Activated CD4-positive, alpha-beta T cell treated with anti-CD3 and anti-CD28 coated beads, Interleukin-10, Interleukin-2, amounts not matched to agents 100 ng/mL and 50 ng/mL, durations not matched to agents 16 hours and 8 hours (primary cell): Measurements from ENCODE around the gene ADAMTSL2.

Source experiments
- DNase-seq: peaks from one replicate; pipeline ENCODE4 v3.0.0-alpha.2; 2020

Gene ADAMTSL2

GRCh38 chr9:133576875-133577736 lies 42.6 kb downstream of the ADAMTSL2 start:
- DNase-seq: no peak

GRCh38 chr9:133577737-133578112 lies 43.2 kb downstream of the ADAMTSL2 start:
- DNase-seq: no peak

- DNase-seq: no peak
Measured at GRCh38 chr9:133578524-133579441, 44.3 kb downstream of the ADAMTSL2 start.

- DNase-seq: no peak
Measured at GRCh38 chr9:133579601-133580418, 45.3 kb downstream of the ADAMTSL2 start.

- no peak for DNase-seq
Measured at GRCh38 chr9:133580419-133580738, 45.9 kb downstream of the ADAMTSL2 start.

DNA sequence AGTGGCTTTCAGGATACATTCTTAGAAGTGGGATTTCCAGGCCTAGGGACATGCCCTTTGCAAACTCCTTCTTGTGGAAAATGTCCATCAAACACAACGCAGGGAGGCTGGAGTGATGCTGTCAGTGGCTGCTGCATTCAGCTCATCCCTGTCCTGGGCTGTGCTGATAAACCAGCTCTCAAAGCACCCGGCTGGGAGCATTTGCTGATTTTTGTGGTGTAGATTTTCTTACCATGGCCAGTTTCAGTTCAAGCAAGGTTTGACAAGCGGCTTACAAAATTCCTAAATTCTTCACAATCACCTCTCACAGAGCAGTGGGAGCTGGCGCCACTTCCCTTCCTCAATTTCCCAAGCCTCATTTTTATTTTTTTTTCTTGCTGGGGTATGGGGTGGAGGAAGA lies 46.5 kb downstream of the ADAMTSL2 start:
- no peak for DNase-seq

- DNase-seq: no peak
Measured at GRCh38 chr9:133581513-133582343, 47.2 kb downstream of the ADAMTSL2 start.

GRCh38 chr9:133582501-133583045 lies 48.1 kb downstream of the ADAMTSL2 start:
- no peak for DNase-seq

- no peak for DNase-seq
Measured at GRCh38 chr9:133583111-133583510, 48.6 kb downstream of the ADAMTSL2 start.

- DNase-seq: no peak
Measured at GRCh38 chr9:133583586-133583985, 49.1 kb downstream of the ADAMTSL2 start.

DNA sequence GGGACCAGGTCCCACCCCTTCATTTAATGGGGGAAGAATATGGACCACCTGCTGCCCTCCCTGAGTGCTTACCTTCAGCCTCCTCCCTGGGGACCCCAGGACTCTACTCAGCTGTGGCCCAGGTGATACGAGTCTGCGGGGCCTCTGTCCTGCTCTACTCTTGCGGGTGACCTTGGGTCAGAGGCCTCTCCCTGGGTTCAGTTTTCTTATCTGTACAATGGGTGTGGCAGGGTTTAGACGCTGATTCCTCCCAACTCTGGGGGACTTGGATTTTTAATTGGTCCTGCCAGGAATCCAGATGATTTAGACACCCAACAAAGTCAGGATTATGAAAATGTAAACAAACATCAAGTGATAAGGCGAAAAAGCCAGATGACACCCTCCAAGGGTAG lies 49.7 kb downstream of the ADAMTSL2 start:
- no peak for DNase-seq

GRCh38 chr9:133584559-133585476 lies 50.3 kb downstream of the ADAMTSL2 start:
- DNase-seq: no peak

DNA sequence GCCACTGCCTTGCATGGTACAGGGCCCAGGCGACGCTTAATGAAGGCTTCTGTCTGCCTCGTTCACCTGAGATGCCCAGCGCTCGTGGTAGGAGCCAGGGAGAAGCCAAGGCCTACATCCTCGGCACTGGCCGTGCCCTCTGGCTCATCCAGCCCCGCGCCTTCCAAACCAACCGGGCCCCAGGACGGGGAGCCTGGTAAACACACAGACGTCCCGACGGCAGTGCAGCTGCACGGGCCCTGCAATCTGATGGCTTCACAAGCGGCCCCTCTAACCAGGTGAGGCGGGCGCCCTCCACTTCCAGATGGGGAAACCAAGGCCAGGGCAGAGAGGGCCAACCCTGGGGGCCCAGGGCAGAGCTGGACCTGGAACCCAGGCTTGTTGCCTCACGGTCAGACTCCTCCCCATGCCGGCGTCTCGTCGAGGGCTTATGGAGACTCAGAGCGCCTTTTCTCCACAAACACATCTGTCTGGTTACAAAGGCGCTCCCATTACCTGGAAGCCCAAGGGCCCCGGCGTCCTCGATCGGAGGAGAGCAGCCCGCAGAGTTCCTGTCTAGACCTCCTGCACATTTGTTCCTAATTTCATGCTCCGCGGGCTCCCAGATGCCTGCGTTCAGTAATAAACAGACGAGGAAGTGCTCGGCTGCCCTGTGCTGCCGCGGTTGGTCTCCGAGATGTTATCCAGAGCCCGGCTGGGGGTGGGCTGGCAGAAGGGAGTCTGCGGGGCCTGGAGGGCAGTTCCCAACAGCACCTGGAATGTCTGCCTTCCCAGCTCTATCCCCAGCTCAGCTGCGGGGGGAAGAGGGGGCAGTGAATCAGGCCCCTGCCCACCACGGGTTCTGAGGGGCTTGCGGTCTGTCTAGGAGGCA lies 51.2 kb downstream of the ADAMTSL2 start:
- no peak for DNase-seq

GRCh38 chr9:133587051-133587450 lies 52.5 kb downstream of the ADAMTSL2 start:
- no peak for DNase-seq

- no peak for DNase-seq
Measured at GRCh38 chr9:133587466-133587865, 53.0 kb downstream of the ADAMTSL2 start.

DNA sequence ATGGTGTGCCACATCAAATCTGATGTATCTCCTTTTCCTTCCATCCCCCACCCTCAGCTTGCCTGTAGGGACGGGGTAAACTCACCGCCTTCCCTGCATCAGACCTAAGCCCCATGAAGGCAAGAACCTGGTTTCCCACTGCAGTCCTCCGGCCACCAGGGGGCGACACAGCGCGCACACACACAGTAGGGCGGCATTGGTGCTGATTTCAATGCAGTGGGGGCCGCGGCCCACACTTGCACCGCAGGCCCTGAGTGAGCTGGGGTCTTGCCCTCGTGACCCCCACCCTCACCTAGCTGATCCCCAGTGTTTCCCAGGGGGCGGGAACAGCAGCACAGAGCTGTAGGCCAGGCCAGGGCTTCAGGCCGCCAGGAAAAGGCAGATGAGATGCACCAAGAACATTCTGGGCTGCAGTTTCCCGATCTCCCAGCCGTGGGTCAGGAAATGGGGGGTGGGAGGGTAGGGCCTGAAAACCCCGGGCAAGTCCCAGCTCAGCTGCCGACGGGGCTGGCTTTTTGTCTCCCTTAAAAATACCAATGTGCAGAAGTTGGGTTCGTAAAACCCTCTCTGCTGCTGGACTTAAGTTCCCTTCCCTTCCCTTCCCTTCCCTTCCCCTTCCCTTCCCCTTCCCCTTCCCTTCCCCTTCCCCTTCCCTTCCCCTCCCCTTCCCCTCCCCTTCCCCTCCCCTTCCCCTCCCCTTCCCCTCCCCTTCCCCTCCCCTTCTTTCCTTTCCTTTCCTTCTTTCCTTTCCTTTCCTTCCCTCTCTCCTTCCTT lies 55.1 kb downstream of the ADAMTSL2 start:
- peak; percentile 34 for DNase-seq

- no peak for DNase-seq
Measured at GRCh38 chr9:133590231-133590855, 55.8 kb downstream of the ADAMTSL2 start.
